Measurements from ENCODE around the gene FHIT.

DNA sequence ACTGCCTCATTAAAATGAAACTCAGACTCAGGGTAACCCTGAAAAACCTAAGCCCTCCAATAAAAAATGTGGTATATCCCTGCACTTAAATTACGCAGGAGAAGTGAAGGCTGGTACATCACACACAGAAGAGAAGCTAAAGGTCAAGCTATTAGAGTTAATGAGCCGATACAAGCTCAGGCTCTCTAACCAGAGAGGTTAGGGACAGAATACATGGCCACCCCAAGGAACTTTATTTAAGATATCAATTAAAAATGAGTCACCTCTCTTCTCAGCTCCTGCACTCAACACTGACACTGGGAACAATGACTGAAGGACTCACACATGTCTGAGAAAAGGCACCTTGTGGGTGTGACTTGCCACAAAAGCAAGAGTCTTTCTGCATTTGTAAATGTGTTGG is 1400.8 kb downstream of the FHIT start:
- TF ChIP-seq GATA2 (IDR thresholded peaks at IDR 0.05; ENCODE audit: low read depth, low read length) (no peak), GATA3 (IDR thresholded peaks at IDR 0.05; ENCODE audit: low read depth, low read length) (no peak)

Data from SH-SY5Y (cell line).